Measurements from ENCODE around the gene MAP2.

DNA sequence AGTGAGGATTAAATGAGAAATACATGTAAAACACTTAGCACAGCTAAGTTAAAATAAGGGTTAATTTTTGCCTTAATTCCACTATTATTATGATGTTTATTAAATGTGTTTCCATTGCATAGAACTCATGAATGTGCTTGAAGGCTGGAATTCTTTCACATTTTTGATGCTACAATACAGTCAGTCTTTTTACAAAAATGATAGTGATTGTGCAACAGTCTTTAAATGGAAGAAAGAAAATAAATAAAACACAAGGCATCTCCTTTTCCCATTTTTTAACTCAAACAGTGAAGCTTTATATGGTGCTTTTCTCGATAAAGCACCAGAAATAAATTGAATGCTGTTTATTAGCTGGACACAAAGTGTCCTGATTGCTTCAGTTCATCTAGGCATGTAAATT is 123.9 kb downstream of the MAP2 start:
- TF ChIP-seq POLR2A (IDR thresholded peaks at IDR 0.05; ENCODE audit: borderline replicate concordance, extremely low read depth, insufficient read depth, insufficient read length) (no peak), POLR2AphosphoS5 (IDR thresholded peaks at IDR 0.05; ENCODE audit: low read depth, low read length) (no peak), RAD21 (IDR thresholded peaks at IDR 0.05; ENCODE audit: low read depth) (no peak), FOSL1 (IDR thresholded peaks at IDR 0.05; ENCODE audit: low read depth) (no peak), SP1 (IDR thresholded peaks at IDR 0.05; ENCODE audit: low read depth) (no peak)
- TF ChIP-seq, protein P1, sequence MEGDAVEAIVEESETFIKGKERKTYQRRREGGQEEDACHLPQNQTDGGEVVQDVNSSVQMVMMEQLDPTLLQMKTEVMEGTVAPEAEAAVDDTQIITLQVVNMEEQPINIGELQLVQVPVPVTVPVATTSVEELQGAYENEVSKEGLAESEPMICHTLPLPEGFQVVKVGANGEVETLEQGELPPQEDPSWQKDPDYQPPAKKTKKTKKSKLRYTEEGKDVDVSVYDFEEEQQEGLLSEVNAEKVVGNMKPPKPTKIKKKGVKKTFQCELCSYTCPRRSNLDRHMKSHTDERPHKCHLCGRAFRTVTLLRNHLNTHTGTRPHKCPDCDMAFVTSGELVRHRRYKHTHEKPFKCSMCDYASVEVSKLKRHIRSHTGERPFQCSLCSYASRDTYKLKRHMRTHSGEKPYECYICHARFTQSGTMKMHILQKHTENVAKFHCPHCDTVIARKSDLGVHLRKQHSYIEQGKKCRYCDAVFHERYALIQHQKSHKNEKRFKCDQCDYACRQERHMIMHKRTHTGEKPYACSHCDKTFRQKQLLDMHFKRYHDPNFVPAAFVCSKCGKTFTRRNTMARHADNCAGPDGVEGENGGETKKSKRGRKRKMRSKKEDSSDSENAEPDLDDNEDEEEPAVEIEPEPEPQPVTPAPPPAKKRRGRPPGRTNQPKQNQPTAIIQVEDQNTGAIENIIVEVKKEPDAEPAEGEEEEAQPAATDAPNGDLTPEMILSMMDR (IDR thresholded peaks at IDR 0.05 in 2 of 3, conservative IDR thresholded peaks at IDR 0.05 in 1 of 3; ENCODE audit: borderline replicate concordance in 1 of 3, insufficient read depth in 1 of 3, low read depth in 2 of 3, low read length in 2 of 3): no peak
- TF ChIP-seq, protein P2, sequence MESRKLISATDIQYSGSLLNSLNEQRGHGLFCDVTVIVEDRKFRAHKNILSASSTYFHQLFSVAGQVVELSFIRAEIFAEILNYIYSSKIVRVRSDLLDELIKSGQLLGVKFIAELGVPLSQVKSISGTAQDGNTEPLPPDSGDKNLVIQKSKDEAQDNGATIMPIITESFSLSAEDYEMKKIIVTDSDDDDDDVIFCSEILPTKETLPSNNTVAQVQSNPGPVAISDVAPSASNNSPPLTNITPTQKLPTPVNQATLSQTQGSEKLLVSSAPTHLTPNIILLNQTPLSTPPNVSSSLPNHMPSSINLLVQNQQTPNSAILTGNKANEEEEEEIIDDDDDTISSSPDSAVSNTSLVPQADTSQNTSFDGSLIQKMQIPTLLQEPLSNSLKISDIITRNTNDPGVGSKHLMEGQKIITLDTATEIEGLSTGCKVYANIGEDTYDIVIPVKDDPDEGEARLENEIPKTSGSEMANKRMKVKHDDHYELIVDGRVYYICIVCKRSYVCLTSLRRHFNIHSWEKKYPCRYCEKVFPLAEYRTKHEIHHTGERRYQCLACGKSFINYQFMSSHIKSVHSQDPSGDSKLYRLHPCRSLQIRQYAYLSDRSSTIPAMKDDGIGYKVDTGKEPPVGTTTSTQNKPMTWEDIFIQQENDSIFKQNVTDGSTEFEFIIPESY (IDR thresholded peaks at IDR 0.05; ENCODE audit: extremely low read depth, insufficient replicate concordance, low read length): no peak
- TF ChIP-seq, protein P3, sequence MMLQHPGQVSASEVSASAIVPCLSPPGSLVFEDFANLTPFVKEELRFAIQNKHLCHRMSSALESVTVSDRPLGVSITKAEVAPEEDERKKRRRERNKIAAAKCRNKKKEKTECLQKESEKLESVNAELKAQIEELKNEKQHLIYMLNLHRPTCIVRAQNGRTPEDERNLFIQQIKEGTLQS (IDR thresholded peaks at IDR 0.05): no peak
- TF ChIP-seq, protein P4, sequence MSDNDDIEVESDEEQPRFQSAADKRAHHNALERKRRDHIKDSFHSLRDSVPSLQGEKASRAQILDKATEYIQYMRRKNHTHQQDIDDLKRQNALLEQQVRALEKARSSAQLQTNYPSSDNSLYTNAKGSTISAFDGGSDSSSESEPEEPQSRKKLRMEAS (IDR thresholded peaks at IDR 0.05): no peak
